Naive thymus-derived CD4-positive, alpha-beta T cell (primary cell): ENCODE data around the gene CDR2L. TPM values are rescaled to one million over a fixed set of nuclear protein-coding genes. Genes with fewer than 3 reads are reported as not detected.
A peak's percentile ranks its signal among the peaks of the same experiment; 100 is the strongest.
"Not testable (repeated sequence)": the region's sequence is repeated elsewhere in the genome, so short reads cannot be mapped to it uniquely, and the experiment has no call there.

Experiments used
- ATAC-seq: fragments of 150-1000 bp; cut with Tn5 transposase; 2 replicates; pipeline ENCODE4 v1.10.0; 2021; ENCODE audit warnings: mild to moderate bottlenecking, moderate library complexity
- CTCF ChIA-PET: fragments of 350-600 bp; sonication (Branson Sonifier 250); formaldehyde crosslinking; loops from one replicate; lab custom pipeline; 2021; ENCODE audit warnings: antibody characterized with exemption; lab: Charles Lee
- POLR2A ChIA-PET: fragments of 350-600 bp; sonication (Branson Sonifier 250); formaldehyde crosslinking; loops from one replicate; lab custom pipeline; 2021; ENCODE audit warnings: antibody characterized with exemption, inconsistent platforms; lab: Charles Lee
- DNase-seq, 9 donors: peaks; one replicate each; pipeline versions ENCODE4 v3.0.0 to v3.0.0-alpha.2; 2020 to 2022; ENCODE audit warnings: mixed read lengths in 1 of 9
- H3K27ac ChIP-seq: one replicate; pipeline ENCODE4 v1.7.0; 2013; ENCODE audit warnings: mild to moderate bottlenecking, low read depth, low read length, moderate library complexity
- H3K27me3 ChIP-seq, 2 donors: one replicate each; pipeline ENCODE4 v1.7.0; 2013; ENCODE audit warnings: low read length in 2 of 2, mild to moderate bottlenecking in 2 of 2, moderate library complexity in 2 of 2; ENCODE audit not compliant: control insufficient read depth in 2 of 2, insufficient read depth in 2 of 2
- H3K36me3 ChIP-seq, 3 experiments: 1 replicate in 2 of 3; 2 replicates in 1 of 3; pipeline ENCODE4 v1.7.0; 2013; ENCODE audit warnings: low read length in 3 of 3, mild to moderate bottlenecking in 3 of 3, moderate library complexity in 1 of 3; ENCODE audit not compliant: insufficient read depth in 3 of 3, control insufficient read depth in 2 of 3
- H3K4me1 ChIP-seq, 2 donors: one replicate each; pipeline ENCODE4 v1.7.0; 2013; ENCODE audit warnings: low read length in 2 of 2, mild to moderate bottlenecking in 2 of 2, moderate library complexity in 1 of 2; ENCODE audit not compliant: control insufficient read depth in 2 of 2, insufficient read depth in 2 of 2
- H3K4me3 ChIP-seq: 2 replicates; pipeline ENCODE4 v1.7.0; 2013; ENCODE audit warnings: mild to moderate bottlenecking, low read length
- H3K9me3 ChIP-seq, 3 experiments: 1 replicate in 2 of 3; 2 replicates in 1 of 3; pipeline ENCODE4 v1.7.0; 2013; ENCODE audit warnings: low read length in 3 of 3; ENCODE audit not compliant: control insufficient read depth in 2 of 3
- H3K27ac Mint-ChIP-seq, 9 donors: one replicate each; pipeline ENCODE4 v1.8.0; 2020 to 2022; ENCODE audit warnings: mixed read lengths in 9 of 9, mild to moderate bottlenecking in 8 of 9, moderate library complexity in 5 of 9, inconsistent platforms in 2 of 9
- H3K27me3 Mint-ChIP-seq, 5 donors: one replicate each; pipeline ENCODE4 v1.8.0; 2021 to 2022; ENCODE audit warnings: mixed read lengths in 5 of 5, mild to moderate bottlenecking in 1 of 5
- H3K36me3 Mint-ChIP-seq, 5 donors: one replicate each; pipeline ENCODE4 v1.8.0; 2020 to 2022; ENCODE audit warnings: mixed read lengths in 5 of 5, mild to moderate bottlenecking in 3 of 5, inconsistent platforms in 1 of 5
- H3K4me1 Mint-ChIP-seq, 7 donors: one replicate each; pipeline ENCODE4 v1.8.0; 2020 to 2022; ENCODE audit warnings: mixed read lengths in 7 of 7, mild to moderate bottlenecking in 3 of 7, inconsistent platforms in 1 of 7
- H3K4me3 Mint-ChIP-seq, 10 donors: one replicate each; pipeline ENCODE4 v1.8.0; 2020 to 2022; ENCODE audit warnings: mild to moderate bottlenecking in 10 of 10, mixed read lengths in 10 of 10, moderate library complexity in 6 of 10, inconsistent platforms in 2 of 10
- H3K9me3 Mint-ChIP-seq, 11 donors: one replicate each; pipeline ENCODE4 v1.8.0; 2020 to 2022; ENCODE audit warnings: mixed read lengths in 11 of 11, mild to moderate bottlenecking in 4 of 11, inconsistent platforms in 1 of 11, moderate library complexity in 1 of 11
- intact Hi-C, 2 donors: fragments of 100-400 bp; cut with micrococcal nuclease; formaldehyde crosslinking; loops; one replicate each; pipeline ENCODE4 v1.15.1; 2023
- polyA plus RNA-seq, 2 donors: library from polyadenylated mRNA; unstranded; fragments of 300-500 nt; fragmentation: Illumina TruSeq; gene quantifications; one replicate each; pipeline ENCODE4 v1.2.3, GENCODE V29; 2021
- total RNA-seq, 6 experiments: library from RNA in 5 of 6; stranded (reverse) in 5 of 6; gene quantifications; 1 replicate in 5 of 6; 2 replicates in 1 of 6; pipeline ENCODE4 v1.2.3 and lab custom pipeline; 2021 to 2026

Gene CDR2L
- total and polyA plus RNA-seq, 7 experiments from 2014 or later, result 0.08 to 0.17 (median 0.16) TPM; not detected in 4

DNA sequence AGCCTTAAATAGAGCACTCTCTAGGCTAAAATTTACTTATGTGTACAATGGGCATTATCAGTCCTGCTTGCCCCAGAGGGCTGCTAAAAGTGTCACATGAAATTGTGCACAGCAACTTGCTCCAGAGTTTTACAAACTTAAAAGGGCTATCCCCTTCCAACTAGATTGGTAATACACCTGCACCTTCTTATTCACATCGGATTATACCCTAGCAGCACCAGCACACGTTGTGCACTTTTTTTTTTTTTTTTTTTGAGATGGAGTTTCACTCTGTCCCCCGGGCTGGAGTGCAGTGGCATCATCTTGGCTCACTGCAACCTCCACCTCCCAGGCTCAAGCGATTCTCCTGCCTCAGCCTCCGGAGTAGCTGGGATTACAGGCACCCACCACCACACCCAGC lies 56.4 kb downstream of the CDR2L start:
- H3K9me3 ChIP-seq, H3K4me3 ChIP-seq, H3K27ac ChIP-seq, H3K27me3 ChIP-seq, H3K9me3 Mint-ChIP-seq, H3K4me3 Mint-ChIP-seq, ATAC-seq, intact Hi-C loops, H3K27me3 Mint-ChIP-seq, DNase-seq: not testable (repeated sequence)
- Mint-ChIP-seq H3K36me3 (peaks cover 5 to 28% (median 17%) of the 10 kb centered on the region in 5 donors), H3K27ac (peak overlapping the region in 2 of 9 donors; percentile 22 to 41), H3K4me1 (peaks cover 29 to 53% (median 40%) of the 10 kb centered on the region in 7 donors)
- H3K36me3 ChIP-seq, result peaks cover 6 to 40% (median 7%) of the 10 kb centered on the region in 3 experiments
- H3K4me1 ChIP-seq, result peaks cover 13 to 16% of the 10 kb centered on the region in 2 donors
- ChIA-PET POLR2A (interaction anchor here (0.7 to 1.4 kb wide), 3 partner anchors 9 to 146 kb away, joined by 3 to 5 read pairs (median 4); no protein-coding TSS in a partner anchor), CTCF (interaction anchor here (0.7 to 1.0 kb wide), 2 partner anchors 20 to 32 kb away, joined by 3 to 4 read pairs; no protein-coding TSS in a partner anchor)

DNA sequence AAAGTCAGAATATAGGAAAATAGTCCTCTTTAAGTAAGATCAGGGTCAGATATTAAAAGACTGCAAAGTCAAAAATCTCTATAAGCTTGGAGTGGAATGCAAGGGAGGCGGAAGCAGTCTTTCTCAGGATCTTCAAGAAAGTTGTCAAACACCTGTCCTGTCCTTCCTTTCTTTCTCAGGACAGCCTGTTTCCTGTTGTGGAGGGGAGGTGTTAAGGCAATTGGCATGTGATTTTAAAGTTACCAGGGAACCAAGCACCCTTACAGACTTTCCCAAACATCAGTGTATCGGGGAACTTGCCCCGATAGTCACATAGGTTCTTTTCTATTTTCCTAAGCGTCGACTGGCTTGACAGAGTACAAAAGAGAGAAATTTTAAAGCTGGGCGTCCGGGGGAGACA lies 57.3 kb downstream of the CDR2L start:
- peaks cover 13 to 16% of the 10 kb centered on the region in 2 donors for H3K4me1 ChIP-seq
- CTCF ChIA-PET, result no interaction called here
- H3K36me3 ChIP-seq, result peaks cover under 1 to 31% (median 2%) of the 10 kb centered on the region in 3 experiments
- peaks cover 4 to 21% (median 12%) of the 10 kb centered on the region in 5 donors for H3K36me3 Mint-ChIP-seq
- H3K9me3 ChIP-seq, result no peaks in the 10 kb centered on the region
- H3K9me3 Mint-ChIP-seq, result no peaks in the 10 kb centered on the region
- no peaks in the 10 kb centered on the region for H3K27me3 Mint-ChIP-seq
- intact Hi-C loops, result loop anchor here (5.0 kb wide), 3 partner anchors 43 to 138 kb away; partner anchors contain the start of genes ARMC7 (in 1 of the 2), SLC16A5 (in 1 of the 2) and SUMO2 (in 1 of the 2)
- H3K27me3 ChIP-seq, result no peaks in the 10 kb centered on the region
- POLR2A ChIA-PET, result interaction anchor here (0.6 to 1.2 kb wide), 3 partner anchors 32 to 622 kb away, joined by 3 to 7 read pairs (median 3); partner anchors contain the start of gene MRPL58
- H3K27ac ChIP-seq, result no peak overlapping the region
- H3K4me1 Mint-ChIP-seq, result peaks cover 30 to 60% (median 49%) of the 10 kb centered on the region in 7 donors
- peak overlapping the region; percentile 29 to 70 (median 48) for H3K4me3 Mint-ChIP-seq
- DNase-seq (no peak), ATAC-seq (no peak)
- H3K27ac Mint-ChIP-seq, result peak overlapping the region in 2 of 9 donors; percentile 67 to 98
- H3K4me3 ChIP-seq, result no peak overlapping the region

DNA sequence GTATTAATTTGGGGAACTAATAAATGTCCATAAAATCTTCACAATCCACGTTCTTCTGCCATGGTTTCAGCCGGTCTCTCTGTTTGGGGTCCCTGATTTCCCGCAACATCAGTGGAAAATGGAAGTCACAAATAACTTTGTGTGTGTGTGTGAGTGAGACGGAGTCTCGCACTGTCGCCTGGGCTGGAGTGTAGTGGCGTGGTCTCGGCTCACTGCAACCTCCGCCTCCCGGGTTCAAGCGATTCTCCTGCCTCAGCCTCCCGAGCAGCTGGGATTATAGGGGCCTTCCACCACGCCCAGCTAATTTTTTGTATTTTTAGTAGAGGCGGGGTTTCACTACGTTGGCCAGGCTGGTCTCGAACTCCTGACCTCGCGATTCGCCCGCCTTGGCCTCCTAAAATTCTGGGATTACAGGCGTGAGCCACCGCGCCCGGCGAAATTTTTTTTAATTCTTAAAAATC lies 58.5 kb downstream of the CDR2L start:
- Mint-ChIP-seq H3K36me3 (peaks cover 0 to 13% (median 8%) of the 10 kb centered on the region in 5 donors), H3K27ac (peak overlapping the region; percentile 92 to 98 (median 96)), H3K4me3 (peak overlapping the region; percentile 95 to 99 (median 97)), H3K4me1 (peaks cover 30 to 59% (median 46%) of the 10 kb centered on the region in 7 donors)
- ChIA-PET POLR2A (interaction anchor here (0.8 to 4.9 kb wide), 7 partner anchors 8 to 137 kb away, joined by 4 to 58 read pairs (median 7); partner anchors contain the start of genes MRPL58 and SUMO2), CTCF (interaction anchor here (1.5 kb wide), 1 partner anchor 14 kb away, joined by 6 read pairs; no protein-coding TSS in a partner anchor)
- not testable (repeated sequence) for H3K9me3 Mint-ChIP-seq, H3K9me3 ChIP-seq, H3K27me3 Mint-ChIP-seq, ATAC-seq, DNase-seq, H3K27me3 ChIP-seq
- intact Hi-C loops, result loop anchor here (1.0 to 5.0 kb wide), 6 partner anchors 12 to 136 kb away; partner anchors contain the start of genes ARMC7 (in 1 of the 2), MRPL58 (in 1 of the 2), SLC16A5 (in 1 of the 2) and SUMO2 (in 1 of the 2)
- peak overlapping the region; percentile 77 for H3K4me3 ChIP-seq
- peaks cover 0 to 18% (median 0%) of the 10 kb centered on the region in 3 experiments for H3K36me3 ChIP-seq
- peak overlapping the region; percentile 93 for H3K27ac ChIP-seq
- H3K4me1 ChIP-seq, result peaks cover 13 to 16% of the 10 kb centered on the region in 2 donors

DNA sequence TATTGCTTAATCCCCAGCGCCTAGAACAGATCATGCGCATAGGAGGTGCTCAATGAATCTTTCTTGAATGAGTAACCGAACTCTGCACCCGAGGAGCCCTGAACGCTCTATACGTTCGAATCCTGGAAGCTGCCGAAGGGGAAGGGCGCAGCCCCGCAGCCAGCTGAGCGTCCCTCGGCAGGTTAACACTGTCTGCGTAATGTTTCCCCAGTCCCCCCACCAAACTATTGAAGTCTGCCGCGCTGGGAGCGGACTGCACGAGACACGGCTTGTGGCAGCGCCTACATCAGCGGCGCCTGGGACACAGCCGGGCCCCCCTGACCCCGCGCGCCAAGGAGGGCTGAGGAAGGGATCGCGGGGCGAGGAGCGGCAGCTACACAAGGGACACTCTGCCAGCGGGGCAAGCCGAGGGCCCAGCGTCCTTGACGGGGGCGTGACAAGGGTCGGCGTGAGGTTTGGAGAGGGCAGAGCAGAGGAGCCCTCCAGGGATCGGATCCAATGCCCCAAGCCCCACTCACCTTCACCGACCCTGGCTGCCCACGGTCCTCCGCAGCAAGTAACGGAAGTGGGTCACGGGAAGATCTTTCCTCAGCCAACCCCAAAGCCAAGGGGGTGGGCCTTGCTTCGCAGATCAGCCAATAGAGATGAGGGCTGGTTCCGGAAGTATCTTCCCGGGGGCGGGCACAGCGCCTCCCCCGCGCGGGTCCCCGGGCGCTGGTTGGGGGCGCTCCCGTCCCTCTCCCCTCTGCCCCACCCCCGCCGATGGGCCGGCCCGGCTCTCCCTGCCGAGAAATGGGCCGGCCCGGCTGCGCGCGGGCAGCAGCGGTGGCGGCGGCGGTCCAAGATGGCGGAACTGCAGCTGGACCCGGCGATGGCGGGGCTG lies 59.2 kb downstream of the CDR2L start, which contains the start of the genes ATP5PD and KCTD2:
ATP5PD (minus strand) TSS at position 563 of the 883 bp plus-strand sequence. CDS start 4,319 bp downstream, outside the sequence.
KCTD2 (plus strand) TSS at position 819 of the 883 bp plus-strand sequence; CDS start at position 845, 26 bp downstream.
- ChIA-PET CTCF (interaction anchor here (0.8 to 1.5 kb wide), 2 partner anchors 12 to 14 kb away, joined by 3 to 6 read pairs; no protein-coding TSS in a partner anchor), POLR2A (interaction anchor here (0.6 to 4.9 kb wide), 13 partner anchors 8 to 1689 kb away, joined by 3 to 58 read pairs (median 7); partner anchors contain the start of genes MRPL58, SLC16A5 and SUMO2)
- Mint-ChIP-seq H3K36me3 (peaks cover 0 to 10% (median 6%) of the 10 kb centered on the region in 5 donors), H3K27ac (peak within 1 kb of the TSS; percentile 92 to 99 (median 96)), H3K4me1 (peaks cover 30 to 61% (median 48%) of the 10 kb centered on the region in 7 donors), H3K4me3 (peak within 1 kb of the TSS; percentile 95 to 99 (median 98)), H3K27me3 (no peaks in the 10 kb centered on the region), H3K9me3 (no peaks in the 10 kb centered on the region)
- DNase-seq (peak; percentile 82 to 93 (median 91)), ATAC-seq (peak; percentile 98)
- Histone ChIP-seq H3K27me3 (no peaks in the 10 kb centered on the region), H3K27ac (peak within 1 kb of the TSS; percentile 93), H3K36me3 (peaks cover 0 to 13% (median 0%) of the 10 kb centered on the region in 3 experiments), H3K4me1 (peaks cover 13 to 16% of the 10 kb centered on the region in 2 donors), H3K4me3 (peak within 1 kb of the TSS; percentile 77), H3K9me3 (no peaks in the 10 kb centered on the region)
- intact Hi-C loops, result loop anchor here (1.0 to 5.0 kb wide), 8 partner anchors 10 to 136 kb away; partner anchors contain the start of genes MRPL58 (in 2 of the 2), ARMC7 (in 1 of the 2), SLC16A5 (in 1 of the 2) and SUMO2 (in 1 of the 2)

DNA sequence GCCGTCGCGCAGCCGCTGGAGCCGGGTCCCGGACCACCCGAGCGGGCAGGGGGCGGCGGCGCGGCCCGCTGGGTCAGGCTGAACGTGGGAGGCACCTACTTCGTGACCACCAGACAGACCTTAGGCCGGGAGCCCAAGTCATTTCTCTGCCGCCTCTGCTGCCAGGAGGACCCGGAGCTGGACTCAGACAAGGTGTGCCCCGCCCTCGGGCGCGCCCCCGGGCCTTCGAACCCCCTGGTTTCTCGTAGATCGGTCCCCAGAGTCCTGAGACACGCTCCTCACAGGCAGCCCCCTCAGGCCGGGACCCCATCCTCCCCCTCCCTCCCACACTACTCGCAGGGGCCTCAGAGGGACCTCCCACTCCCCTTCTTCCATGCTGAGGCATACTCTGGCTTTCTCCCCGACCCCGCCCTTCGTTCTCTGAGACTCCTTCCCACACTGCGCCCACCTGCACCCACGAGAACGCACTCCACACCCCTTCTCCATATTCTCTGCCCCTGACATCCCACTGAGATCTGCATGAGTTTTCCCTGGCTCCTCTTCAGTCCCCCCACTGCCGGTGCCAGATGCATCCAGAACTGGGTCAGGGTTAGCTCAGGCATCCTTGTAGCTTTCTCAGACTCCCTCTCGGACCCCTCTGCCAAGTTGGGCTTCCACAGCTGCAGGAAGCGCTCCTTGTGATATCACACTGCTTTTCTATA lies 60.1 kb downstream of the CDR2L start:
- intact Hi-C loops, result loop anchor here (1.0 to 5.0 kb wide), 7 partner anchors 11 to 135 kb away; partner anchors contain the start of genes ARMC7 (in 1 of the 2), MRPL58 (in 1 of the 2), SLC16A5 (in 1 of the 2) and SUMO2 (in 1 of the 2)
- CTCF ChIA-PET, result interaction anchor here (0.6 to 1.5 kb wide), 4 partner anchors 13 to 439 kb away, joined by 3 to 6 read pairs (median 3); no protein-coding TSS in a partner anchor
- ATAC-seq (no peak), DNase-seq (peak in 6 of 9 donors; percentile 11 to 35 (median 24))
- Mint-ChIP-seq H3K4me1 (peaks cover 24 to 60% (median 49%) of the 10 kb centered on the region in 7 donors), H3K27ac (peak overlapping the region; percentile 87 to 99 (median 92)), H3K36me3 (peaks cover 0 to 8% (median 5%) of the 10 kb centered on the region in 5 donors), H3K9me3 (no peaks in the 10 kb centered on the region), H3K27me3 (no peaks in the 10 kb centered on the region), H3K4me3 (peak overlapping the region; percentile 79 to 99 (median 94))
- POLR2A ChIA-PET, result interaction anchor here (0.8 to 4.9 kb wide), 12 partner anchors 9 to 136 kb away, joined by 3 to 58 read pairs (median 6); partner anchors contain the start of genes HID1, MRPL58, SLC16A5 and SUMO2
- H3K36me3 ChIP-seq, result peaks cover 0 to 14% (median 0%) of the 10 kb centered on the region in 3 experiments
- H3K9me3 ChIP-seq, result no peaks in the 10 kb centered on the region
- H3K27me3 ChIP-seq, result no peaks in the 10 kb centered on the region
- peak overlapping the region; percentile 71 for H3K27ac ChIP-seq
- peak overlapping the region; percentile 67 for H3K4me3 ChIP-seq
- peaks cover 13 to 16% of the 10 kb centered on the region in 2 donors for H3K4me1 ChIP-seq
